Dendritic cell treated with granulocyte-macrophage colony-stimulating factor and Interleukin-4, amounts not matched to agents 40 ng/mL and 50 ng/mL, for 4 days (primary cell): ENCODE measurements around the gene TMC8.
"Not testable (repeated sequence)": the region's sequence is repeated elsewhere in the genome, so short reads cannot be mapped to it uniquely, and the experiment has no call there.

Experiments used
- H3K27ac Mint-ChIP-seq: one replicate; pipeline ENCODE4 v1.8.0; 2022; ENCODE audit warnings: mild to moderate bottlenecking, mixed read lengths
- H3K27me3 Mint-ChIP-seq: one replicate; pipeline ENCODE4 v1.8.0; 2022; ENCODE audit warnings: mild to moderate bottlenecking, mixed read lengths
- H3K36me3 Mint-ChIP-seq: one replicate; pipeline ENCODE4 v1.8.0; 2022; ENCODE audit warnings: low read depth, mixed read lengths
- H3K4me1 Mint-ChIP-seq: one replicate; pipeline ENCODE4 v1.8.0; 2022; ENCODE audit warnings: low read depth, mixed read lengths
- H3K4me3 Mint-ChIP-seq: one replicate; pipeline ENCODE4 v1.8.0; 2022; ENCODE audit warnings: mild to moderate bottlenecking, moderate library complexity, mixed read lengths
- H3K9me3 Mint-ChIP-seq: one replicate; pipeline ENCODE4 v1.8.0; 2022; ENCODE audit warnings: mixed read lengths
- intact Hi-C: fragments of 100-400 bp; cut with micrococcal nuclease; formaldehyde crosslinking; loops from one replicate; pipeline ENCODE4 v1.15.0; 2022

TMC8 gene

GRCh38 chr17:78154903-78155811 is 24.6 kb downstream of the TMC8 start:
- H3K4me3 Mint-ChIP-seq = no peak overlapping the region
- intact Hi-C loops = no loop called here
- no peaks in the 10 kb centered on the region for H3K27me3 Mint-ChIP-seq
- H3K4me1 Mint-ChIP-seq = peaks cover 36% of the 10 kb centered on the region
- H3K9me3 Mint-ChIP-seq = no peaks in the 10 kb centered on the region
- no peaks in the 10 kb centered on the region for H3K36me3 Mint-ChIP-seq
- H3K27ac Mint-ChIP-seq = peak overlapping the region; percentile 85

- peak overlapping the region; percentile 23 for H3K27ac Mint-ChIP-seq
- H3K27me3 Mint-ChIP-seq = peaks cover 2% of the 10 kb centered on the region
- H3K36me3 Mint-ChIP-seq = no peaks in the 10 kb centered on the region
- H3K9me3 Mint-ChIP-seq = no peaks in the 10 kb centered on the region
- peaks cover 33% of the 10 kb centered on the region for H3K4me1 Mint-ChIP-seq
- intact Hi-C loops = no loop called here
- no peak overlapping the region for H3K4me3 Mint-ChIP-seq
Measured at GRCh38 chr17:78159575-78160158, 29.1 kb downstream of the TMC8 start.

DNA sequence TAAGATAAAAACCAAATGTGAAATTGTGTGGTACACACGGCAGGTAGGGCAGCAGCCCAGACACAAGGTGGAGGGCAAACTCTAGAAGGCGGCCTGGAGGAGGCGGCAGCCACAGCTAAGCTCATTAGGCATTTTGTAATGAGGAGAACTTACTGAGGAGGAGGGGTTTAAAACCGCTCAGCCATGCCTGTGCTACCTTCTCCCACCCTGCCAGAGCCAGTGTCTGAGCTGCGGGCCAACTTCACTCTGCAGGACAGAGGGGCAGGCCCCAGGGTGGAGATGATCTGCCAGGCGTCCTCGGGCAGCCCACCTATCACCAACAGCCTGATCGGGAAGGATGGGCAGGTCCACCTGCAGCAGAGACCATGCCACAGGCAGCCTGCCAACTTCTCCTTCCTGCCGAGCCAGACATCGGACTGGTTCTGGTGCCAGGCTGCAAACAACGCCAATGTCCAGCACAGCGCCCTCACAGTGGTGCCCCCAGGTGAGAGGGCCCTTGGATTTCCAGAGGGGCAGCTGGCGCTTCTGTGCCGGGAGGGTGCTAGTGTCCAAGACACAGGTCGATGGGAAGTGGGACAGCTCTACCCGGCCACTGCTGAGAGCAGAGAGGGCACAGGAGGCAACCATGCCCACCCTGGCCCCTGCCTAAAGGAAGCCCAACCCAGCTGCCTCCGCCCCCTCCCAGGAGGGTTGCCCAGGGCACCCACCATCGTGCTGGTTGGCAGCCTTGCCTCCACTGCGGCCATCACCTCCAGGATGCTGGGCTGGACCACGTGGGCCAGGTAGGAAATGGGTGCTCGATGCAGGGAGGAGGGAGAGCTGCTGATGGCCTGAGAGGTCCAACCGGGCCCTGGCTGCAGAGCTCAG is 33.5 kb downstream of the TMC8 start:
- intact Hi-C loops = no loop called here
- H3K4me3 Mint-ChIP-seq = no peak overlapping the region
- peaks cover 6% of the 10 kb centered on the region for H3K27me3 Mint-ChIP-seq
- peaks cover 19% of the 10 kb centered on the region for H3K4me1 Mint-ChIP-seq
- no peaks in the 10 kb centered on the region for H3K9me3 Mint-ChIP-seq
- H3K36me3 Mint-ChIP-seq = peaks cover 5% of the 10 kb centered on the region
- no peak overlapping the region for H3K27ac Mint-ChIP-seq

DNA sequence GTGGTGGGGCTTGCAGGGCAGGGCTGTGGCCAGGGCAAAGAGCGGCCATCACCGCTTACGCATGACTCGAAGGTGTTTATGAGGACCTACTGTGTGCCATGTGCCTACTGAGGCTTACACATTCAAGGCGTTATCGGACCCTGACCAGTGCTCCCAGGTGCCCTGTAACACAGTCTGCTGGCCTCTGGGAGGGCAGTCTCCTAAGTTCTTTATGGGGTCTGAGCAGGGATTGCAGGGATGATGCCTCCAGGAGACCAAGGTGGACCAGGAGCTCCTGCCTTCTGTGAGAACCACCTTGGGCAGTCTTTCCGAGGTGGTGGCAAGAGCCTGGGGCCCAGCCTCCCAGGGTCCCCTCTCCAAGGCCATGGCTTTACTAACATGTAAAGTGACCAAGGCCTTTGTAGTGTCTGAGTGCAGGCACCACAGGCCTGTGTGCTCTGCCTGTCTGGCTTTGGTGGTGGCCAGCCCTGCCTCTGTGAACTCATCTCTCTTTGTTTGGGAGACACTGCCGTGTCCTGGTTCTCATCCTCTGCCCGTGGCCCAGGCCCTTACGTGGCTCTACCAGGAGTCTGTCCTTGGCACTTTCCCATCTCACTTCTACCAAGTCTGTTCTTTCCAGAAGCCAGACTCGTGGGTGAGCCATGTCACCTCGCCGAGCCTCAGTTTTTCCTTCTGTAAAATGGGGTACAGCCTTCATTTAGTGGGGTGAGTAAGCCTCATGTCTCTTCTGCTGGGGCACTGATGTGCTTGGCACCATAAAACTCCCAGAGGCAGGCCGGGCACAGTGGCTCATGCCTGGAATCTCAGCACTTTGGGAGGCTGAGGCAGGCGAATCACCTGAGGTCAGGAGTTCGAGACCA is 34.4 kb downstream of the TMC8 start:
- no peak overlapping the region for H3K4me3 Mint-ChIP-seq
- peaks cover 16% of the 10 kb centered on the region for H3K4me1 Mint-ChIP-seq
- no peaks in the 10 kb centered on the region for H3K9me3 Mint-ChIP-seq
- peaks cover 13% of the 10 kb centered on the region for H3K36me3 Mint-ChIP-seq
- intact Hi-C loops = no loop called here
- no peak overlapping the region for H3K27ac Mint-ChIP-seq
- peaks cover 6% of the 10 kb centered on the region for H3K27me3 Mint-ChIP-seq

DNA sequence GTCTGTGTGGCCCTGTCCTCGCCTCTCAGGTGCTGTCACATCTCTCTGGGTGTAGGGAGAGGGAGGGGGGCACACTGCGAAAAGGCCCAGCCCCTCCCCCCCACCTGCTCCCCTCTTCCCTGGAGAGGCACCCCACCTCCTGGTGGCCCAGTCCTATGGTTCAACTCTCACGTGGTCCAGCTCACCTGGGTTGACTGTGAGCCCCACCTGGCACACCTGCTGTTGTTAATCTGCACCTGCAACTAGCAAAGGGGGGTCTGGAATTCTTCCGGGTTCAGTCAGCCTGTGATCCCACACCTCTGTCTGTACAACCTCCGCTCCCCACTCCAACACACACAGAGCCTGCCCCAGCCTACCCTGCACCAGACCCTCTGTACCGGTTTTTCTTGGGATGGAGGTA is 35.8 kb downstream of the TMC8 start:
- Mint-ChIP-seq H3K4me3 (no peak overlapping the region), H3K27ac (no peak overlapping the region), H3K27me3 (peaks cover 6% of the 10 kb centered on the region), H3K9me3 (no peaks in the 10 kb centered on the region), H3K4me1 (peaks cover 27% of the 10 kb centered on the region), H3K36me3 (peaks cover 28% of the 10 kb centered on the region)
- intact Hi-C loops = no loop called here

DNA sequence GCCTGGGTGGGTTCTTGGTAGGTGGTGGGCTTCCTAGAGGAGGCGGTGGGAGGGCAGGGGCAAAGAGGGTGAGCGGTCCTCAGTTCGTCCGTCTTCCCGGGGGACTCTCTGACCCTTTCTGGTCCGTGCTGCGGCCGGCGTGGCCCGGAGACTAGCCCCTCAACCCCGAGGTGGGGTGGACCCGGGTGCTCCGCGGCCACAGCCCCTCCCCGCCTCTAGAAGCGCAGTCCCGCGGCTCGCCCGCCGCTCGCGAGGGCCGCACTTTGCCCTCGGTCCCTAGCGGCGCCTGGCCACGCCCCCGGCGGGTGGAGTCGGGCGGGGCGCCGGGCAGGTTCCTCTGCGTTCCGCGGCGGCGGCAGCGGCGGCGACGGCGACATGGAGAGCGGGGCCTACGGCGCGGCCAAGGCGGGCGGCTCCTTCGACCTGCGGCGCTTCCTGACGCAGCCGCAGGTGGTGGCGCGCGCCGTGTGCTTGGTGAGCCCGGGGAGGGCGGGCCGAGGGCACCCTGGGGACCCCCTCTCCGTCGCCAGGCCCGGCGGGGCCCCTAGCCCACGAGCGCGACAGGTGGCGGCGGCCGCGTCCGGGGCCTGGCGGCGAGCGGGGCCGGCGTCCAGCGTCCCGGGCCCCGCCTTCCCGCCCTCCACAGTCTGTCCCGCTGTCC is 37.8 kb downstream of the TMC8 start, which contains the start of gene SYNGR2:
Gene SYNGR2 (plus strand): TSS at position 340 of the 661 bp plus-strand sequence. CDS start 36 bp downstream, at position 376.
- Mint-ChIP-seq H3K27me3 (peaks cover 6% of the 10 kb centered on the region), H3K4me3 (peak within 1 kb of the TSS; percentile 87), H3K4me1 (peaks cover 47% of the 10 kb centered on the region), H3K27ac (peak within 1 kb of the TSS; percentile 97), H3K9me3 (no peaks in the 10 kb centered on the region), H3K36me3 (peaks cover 47% of the 10 kb centered on the region)
- intact Hi-C loops = no loop called here

GRCh38 chr17:78168903-78169793 is 38.6 kb downstream of the TMC8 start:
- peak overlapping the region; percentile 97 for H3K27ac Mint-ChIP-seq
- H3K9me3 Mint-ChIP-seq = no peaks in the 10 kb centered on the region
- intact Hi-C loops = no loop called here
- peak overlapping the region; percentile 87 for H3K4me3 Mint-ChIP-seq
- H3K36me3 Mint-ChIP-seq = peaks cover 55% of the 10 kb centered on the region
- H3K27me3 Mint-ChIP-seq = peaks cover 6% of the 10 kb centered on the region
- peaks cover 49% of the 10 kb centered on the region for H3K4me1 Mint-ChIP-seq

- Mint-ChIP-seq H3K9me3 (no peaks in the 10 kb centered on the region), H3K4me3 (peak overlapping the region; percentile 87), H3K36me3 (peaks cover 73% of the 10 kb centered on the region), H3K27ac (peak overlapping the region; percentile 97), H3K4me1 (peaks cover 64% of the 10 kb centered on the region), H3K27me3 (peaks cover 4% of the 10 kb centered on the region)
- intact Hi-C loops = loop anchor here (5.0 kb wide), 1 partner anchor 39 kb away; the partner anchor contains the start of gene TMC8
Measured at GRCh38 chr17:78170692-78171590, 40.4 kb downstream of the TMC8 start.

GRCh38 chr17:78171591-78172248 is 41.1 kb downstream of the TMC8 start:
- H3K27me3 Mint-ChIP-seq, H3K9me3 Mint-ChIP-seq: not testable (repeated sequence)
- Mint-ChIP-seq H3K4me1 (peaks cover 72% of the 10 kb centered on the region), H3K36me3 (peaks cover 81% of the 10 kb centered on the region), H3K27ac (peak overlapping the region; percentile 97), H3K4me3 (peak overlapping the region; percentile 87)
- intact Hi-C loops = loop anchor here (5.0 kb wide), 1 partner anchor 39 kb away; the partner anchor contains the start of gene TMC8

GRCh38 chr17:78172249-78173051 is 41.9 kb downstream of the TMC8 start:
- peaks cover 84% of the 10 kb centered on the region for H3K36me3 Mint-ChIP-seq

More at GRCh38 chr17:78172249-78173051, 41.9 kb downstream of the TMC8 start:
- peaks cover 77% of the 10 kb centered on the region for H3K4me1 Mint-ChIP-seq
- H3K4me3 Mint-ChIP-seq = peak overlapping the region; percentile 87
- peak overlapping the region; percentile 97 for H3K27ac Mint-ChIP-seq
- intact Hi-C loops = loop anchor here (5.0 kb wide), 1 partner anchor 40 kb away; the partner anchor contains the start of gene TMC8
- no peaks in the 10 kb centered on the region for H3K27me3 Mint-ChIP-seq
- H3K9me3 Mint-ChIP-seq = no peaks in the 10 kb centered on the region
